HG02852 (cell line): ENCODE data around the gene LRIT3.

ENCODE experiments used
- ATAC-seq: cut with Tn5 transposase; IDR thresholded peaks from one replicate; pipeline ENCODE4 v1.9.1; 2021; ENCODE audit warnings: mild to moderate bottlenecking, moderate library complexity; ENCODE audit not compliant: unreplicated experiment

Gene LRIT3

DNA sequence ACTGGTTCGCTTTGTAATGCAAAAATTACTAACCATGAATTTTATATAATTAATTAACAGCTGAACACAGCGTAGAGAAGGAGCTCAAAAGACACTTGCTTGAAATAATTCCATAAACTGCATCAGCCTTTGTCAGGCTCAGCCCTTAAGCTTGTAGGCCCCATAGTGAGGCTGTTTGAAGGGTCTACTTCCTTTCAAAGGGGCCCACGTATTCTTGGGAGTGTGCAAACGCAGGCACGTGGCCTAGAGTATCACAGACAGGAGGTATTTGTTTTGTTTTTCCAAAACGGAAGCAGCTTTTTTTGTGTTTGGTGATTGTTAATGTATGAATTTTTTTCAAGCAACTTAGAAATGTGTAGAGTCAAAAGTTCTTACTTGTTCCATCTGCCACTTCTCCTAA, 39.2 kb downstream of the LRIT3 start:
- ATAC-seq: no peak

DNA sequence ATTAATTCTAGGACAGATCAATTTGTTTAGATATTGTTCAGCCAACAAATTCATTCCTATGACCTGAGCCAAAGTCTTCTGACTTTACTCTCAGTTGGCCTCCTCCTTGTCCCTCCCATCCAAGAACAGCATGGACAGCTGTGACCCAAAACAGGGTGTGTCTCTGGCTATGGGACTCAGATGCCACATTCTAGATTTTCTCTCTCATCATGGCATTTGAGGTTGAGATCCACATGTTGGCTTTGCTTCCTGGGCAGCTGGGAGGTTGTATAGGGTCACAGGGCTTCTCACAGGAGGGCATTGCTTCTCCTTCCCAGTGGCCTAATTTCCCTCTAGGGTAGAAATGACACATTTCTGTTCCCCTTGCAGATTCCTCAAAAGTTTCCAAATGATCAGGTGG, 42.2 kb downstream of the LRIT3 start:
- no peak for ATAC-seq

DNA sequence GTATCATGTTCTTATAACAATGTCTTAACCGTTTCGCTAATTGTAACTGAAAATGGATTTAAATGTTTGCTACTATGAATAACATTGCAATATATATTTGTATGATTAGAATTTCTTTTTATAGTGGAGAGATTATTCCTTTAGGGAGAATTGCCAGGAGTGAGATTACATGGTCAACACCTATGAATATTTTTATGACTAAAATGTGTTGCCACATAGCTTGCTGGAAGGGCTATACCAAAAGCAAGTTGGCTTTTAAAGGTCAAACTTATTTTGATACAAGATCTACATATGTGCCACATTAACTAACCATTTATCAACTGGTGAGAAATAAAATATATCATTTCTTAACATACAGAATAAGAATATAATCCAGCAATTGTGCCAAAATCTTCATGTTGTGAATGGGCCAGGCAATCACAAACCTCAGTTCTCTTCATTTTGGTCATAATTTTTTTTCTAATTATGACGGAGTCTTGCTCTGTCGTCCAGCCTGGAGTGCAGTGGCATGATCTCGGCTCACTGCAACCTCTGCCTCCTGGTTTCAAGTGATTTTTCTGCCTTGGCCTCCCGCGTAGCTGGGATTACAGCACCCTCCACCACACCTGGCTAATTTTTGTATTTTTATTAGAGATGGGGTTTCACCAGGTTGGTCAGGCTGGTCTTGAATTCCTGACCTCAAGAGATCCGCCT, 54.8 kb downstream of the LRIT3 start:
- ATAC-seq: no peak

DNA sequence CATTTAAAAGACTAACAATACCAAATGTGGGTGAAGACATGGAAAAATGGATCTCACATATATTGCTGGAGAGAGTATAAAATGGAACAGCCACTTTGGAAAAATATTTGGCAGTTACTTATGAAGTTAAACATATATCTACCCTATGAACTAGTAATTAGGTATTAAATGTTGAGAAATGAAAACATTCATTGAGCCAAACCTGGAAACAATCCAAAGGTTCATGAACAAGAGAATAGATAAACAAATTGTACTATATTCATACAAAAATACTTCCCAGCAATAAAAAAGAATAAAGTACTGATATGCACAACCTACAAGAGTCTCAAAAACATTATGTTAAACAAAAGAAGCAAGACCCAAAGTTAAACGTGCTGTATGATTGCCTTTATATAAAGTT, 60.8 kb downstream of the LRIT3 start:
- ATAC-seq: no peak

DNA sequence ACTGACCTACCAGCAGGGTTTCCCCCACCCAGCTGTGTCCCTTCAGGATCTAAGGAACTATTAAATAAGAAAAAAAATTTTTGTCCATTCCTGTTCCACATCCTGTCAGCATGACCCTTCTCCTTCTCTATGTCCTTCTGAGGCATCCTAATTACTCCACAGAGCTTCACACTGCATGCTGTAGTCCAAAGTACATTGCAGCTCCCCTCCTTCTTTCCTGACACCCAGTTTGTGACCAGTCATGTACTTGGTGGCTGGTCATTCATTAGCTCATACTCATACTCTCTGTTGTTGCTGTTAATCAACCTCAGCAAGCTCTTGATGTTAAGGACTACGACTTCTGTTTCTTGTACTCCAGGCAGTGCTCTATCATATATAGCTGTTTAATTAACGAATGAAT, 62.3 kb downstream of the LRIT3 start:
- ATAC-seq: no peak

DNA sequence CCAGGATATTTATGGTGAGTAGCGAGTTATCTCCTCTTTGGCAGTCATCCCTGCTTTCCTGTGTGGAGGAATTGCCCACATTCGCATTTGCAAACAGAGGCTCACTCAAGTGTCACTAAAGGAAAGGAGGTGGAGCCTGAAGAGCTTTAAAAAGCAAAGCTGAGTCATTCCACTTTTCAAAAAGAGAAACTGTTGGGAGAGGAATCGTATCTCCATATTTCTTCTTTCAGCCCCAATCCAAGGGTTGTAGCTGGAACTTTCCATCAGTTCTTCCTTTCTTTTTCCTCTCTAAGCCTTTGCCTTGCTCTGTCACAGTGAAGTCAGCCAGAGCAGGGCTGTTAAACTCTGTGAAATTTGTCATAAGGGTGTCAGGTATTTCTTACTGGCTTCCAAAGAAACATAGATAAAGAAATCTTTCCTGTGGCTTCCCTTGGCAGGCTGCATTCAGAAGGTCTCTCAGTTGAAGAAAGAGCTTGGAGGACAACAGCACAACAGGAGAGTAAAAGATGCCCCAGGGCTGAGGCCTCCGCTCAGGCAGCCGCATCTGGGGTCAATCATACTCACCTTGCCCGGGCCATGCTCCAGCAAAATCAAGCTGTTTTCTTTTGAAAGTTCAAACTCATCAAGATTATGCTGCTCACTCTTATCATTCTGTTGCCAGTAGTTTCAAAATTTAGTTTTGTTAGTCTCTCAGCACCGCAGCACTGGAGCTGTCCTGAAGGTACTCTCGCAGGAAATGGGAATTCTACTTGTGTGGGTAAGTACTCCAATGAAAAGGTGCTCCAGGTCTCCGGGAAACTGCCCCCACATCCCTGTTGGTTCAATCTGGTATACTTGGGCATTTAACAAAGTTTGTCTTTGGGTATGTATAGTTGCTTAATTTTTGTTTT, 65.0 kb downstream of the LRIT3 start, which contains the start of gene EGF:
Gene EGF (plus strand): TSS at position 178 of the 890 bp plus-strand sequence. CDS start 453 bp downstream, at position 631.
- ATAC-seq: no peak

DNA sequence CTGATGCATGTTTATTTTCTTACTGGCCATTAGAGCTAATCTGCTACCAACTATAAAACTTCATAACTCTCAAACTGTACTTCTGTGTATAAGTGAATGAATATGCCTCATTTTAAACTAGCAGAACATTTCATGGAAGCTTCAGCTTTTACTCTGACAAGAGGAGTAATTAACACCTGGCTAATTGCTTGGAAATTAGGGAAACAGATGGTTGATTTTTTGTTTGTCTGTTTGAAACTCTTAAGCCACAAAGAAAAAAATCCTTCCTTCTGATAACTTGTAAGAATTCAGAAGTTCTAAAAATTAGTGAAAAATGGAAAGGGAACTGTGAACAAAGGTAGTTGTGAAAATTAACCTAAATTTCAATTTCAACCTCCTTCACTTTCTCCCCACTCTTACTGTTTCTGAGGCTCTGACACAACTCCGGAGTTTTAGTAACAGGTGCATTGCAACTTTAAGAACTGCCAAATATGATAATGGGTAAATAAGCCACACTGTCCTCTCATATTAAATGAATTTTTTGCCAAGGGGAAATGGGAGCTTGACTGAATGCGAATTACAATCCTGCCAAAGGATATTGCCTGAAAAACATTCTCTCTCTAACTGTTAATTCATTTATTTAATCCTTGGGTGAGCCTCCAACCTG, 65.8 kb downstream of the LRIT3 start:
- no peak for ATAC-seq

DNA sequence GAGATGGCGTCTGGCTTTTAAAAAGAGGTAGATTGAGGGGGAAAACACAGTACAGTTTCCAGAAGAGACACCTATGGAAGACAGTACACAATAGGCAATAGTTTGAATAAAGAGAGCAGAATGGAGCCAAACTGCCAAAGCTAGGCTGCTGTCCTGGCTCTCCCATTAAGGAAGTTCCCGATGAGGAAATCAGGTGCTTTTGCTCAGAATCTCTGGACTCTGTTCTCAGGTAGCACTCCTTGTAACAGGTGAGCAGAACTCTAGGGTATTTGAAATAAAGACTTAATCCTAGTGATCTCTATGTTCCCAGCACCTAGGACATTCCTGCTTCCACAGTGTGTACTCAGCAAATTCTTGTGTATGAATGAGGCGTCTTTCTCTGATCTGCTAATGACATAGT, 66.4 kb downstream of the LRIT3 start:
- ATAC-seq: no peak

DNA sequence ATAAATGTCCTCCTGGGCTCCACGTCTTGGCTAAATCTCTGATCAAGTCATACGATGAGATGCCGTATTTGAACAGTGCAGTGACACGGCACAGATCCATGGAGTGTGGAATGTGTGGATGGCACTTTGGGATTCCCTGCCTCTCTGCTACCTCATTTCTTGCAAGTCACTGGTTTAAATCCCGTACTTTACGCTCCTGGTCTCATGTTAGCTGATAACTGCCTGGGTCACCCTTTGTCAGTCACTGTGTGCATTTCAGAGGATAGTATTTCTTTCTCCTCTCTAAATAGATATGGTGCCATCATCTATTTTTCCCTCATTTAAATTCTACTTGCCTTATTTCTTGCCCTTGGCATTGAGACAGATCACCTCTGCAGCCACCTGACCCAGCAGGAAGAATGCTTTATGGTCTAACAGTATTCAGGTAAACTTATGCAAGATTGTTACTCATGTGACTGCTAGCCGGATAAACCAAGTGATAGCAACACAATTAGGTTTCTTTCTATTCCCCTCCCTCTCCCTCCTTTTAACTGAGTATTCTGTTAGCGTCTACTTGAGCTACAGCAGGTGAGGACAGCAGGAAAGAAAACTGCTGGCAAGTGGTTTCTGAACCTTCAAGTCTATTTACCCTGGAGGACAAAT, 67.6 kb downstream of the LRIT3 start:
- ATAC-seq: no peak

DNA sequence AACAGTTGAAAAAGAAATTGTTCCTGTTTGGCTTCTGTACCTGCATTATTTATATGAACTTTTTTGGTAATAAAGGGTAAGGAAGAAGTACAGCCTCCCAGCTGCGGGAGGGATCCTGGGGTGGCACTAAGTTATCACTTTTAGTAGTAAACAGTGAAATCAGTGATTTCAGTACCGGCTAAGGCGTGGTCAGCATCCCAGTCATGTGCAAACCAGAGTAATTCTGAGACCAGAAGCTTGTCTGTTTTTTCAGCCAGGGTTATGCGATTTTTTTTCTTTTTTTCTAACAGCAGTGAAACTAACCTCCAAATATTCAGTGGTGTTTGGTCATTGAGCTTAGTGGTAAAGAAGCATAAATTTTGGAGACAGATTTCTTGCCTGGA, 68.1 kb downstream of the LRIT3 start:
- ATAC-seq: no peak

DNA sequence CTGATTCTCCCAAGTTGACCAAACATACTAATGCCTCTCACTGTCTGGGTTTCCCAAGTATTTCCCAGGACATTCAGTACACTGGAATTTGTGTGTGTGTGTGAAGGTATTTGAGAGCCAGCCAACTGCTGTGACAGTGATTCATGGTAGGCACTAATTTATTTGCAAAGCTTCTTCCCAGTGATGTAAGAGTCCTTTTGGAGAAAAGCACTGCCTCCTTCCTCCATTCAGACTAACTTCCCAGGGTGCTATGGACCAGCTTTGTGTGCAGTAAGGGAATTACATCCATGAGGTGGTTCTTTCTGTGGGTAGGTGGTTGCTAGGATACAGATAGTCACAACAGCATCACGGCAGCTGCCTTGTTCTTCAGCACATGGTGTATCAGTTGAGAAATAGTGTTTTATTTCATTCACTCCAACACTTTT, 73.5 kb downstream of the LRIT3 start:
- ATAC-seq: no peak
